Tibial nerve (tissue), 4 donors: ENCODE results near the gene OR2Z1.

ENCODE experiments used
- EP300 ChIP-seq, 2 donors: sonication (generic); formaldehyde crosslinking; IDR thresholded peaks; one replicate each; pipeline ENCODE4 v1.6.1; 2017; ENCODE audit warnings: antibody characterized with exemption in 2 of 2, mild to moderate bottlenecking in 1 of 2
- POLR2A ChIP-seq, 2 donors: fragments of 450-650 bp; IDR thresholded peaks; one replicate each; pipeline ENCODE4 v1.6.1; 2017; ENCODE audit warnings: antibody characterized with exemption in 2 of 2, mild to moderate bottlenecking in 2 of 2, moderate library complexity in 2 of 2
- TF ChIP-seq, protein P1 (sequence below), 5 experiments: fragments of 200-600 bp in 3 of 5; fragments of 450-650 bp in 2 of 5; sonication (generic) in 3 of 5; IDR thresholded peaks; one replicate each; pipeline ENCODE4 v1.5.1; 2016 to 2019; ENCODE audit warnings: antibody characterized with exemption in 5 of 5, mild to moderate bottlenecking in 3 of 5, moderate library complexity in 2 of 5

DNA sequence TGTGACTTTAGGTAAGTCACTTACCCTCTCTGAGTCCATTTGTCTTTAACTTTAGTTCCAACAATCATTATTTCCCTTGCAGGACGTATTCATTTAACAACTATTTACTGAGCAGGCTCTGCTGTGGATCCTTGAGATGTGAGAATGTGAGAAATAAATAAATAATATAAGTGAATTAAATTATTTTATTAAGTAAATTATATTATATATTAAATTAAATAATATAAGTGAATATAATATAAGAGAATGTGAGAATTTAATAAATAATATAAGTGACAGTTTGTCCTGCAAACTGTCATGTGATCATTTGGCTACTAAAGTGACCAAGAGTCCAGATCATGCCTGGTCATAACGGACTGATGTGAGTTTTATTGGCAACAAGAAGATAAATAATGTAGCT, 598 bp downstream of the OR2Z1 start:
- TF ChIP-seq, protein P1, sequence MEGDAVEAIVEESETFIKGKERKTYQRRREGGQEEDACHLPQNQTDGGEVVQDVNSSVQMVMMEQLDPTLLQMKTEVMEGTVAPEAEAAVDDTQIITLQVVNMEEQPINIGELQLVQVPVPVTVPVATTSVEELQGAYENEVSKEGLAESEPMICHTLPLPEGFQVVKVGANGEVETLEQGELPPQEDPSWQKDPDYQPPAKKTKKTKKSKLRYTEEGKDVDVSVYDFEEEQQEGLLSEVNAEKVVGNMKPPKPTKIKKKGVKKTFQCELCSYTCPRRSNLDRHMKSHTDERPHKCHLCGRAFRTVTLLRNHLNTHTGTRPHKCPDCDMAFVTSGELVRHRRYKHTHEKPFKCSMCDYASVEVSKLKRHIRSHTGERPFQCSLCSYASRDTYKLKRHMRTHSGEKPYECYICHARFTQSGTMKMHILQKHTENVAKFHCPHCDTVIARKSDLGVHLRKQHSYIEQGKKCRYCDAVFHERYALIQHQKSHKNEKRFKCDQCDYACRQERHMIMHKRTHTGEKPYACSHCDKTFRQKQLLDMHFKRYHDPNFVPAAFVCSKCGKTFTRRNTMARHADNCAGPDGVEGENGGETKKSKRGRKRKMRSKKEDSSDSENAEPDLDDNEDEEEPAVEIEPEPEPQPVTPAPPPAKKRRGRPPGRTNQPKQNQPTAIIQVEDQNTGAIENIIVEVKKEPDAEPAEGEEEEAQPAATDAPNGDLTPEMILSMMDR (IDR thresholded peaks at IDR 0.05), result no peak
- TF ChIP-seq EP300 (IDR thresholded peaks at IDR 0.05), result no peak
- TF ChIP-seq POLR2A (IDR thresholded peaks at IDR 0.05), result no peak
